Measurements from ENCODE around the gene PDPK1.
"Not testable (repeated sequence)": the region's sequence is repeated elsewhere in the genome, so short reads cannot be mapped to it uniquely, and the experiment has no call there.

Gene PDPK1

GRCh38 chr16:2523801-2524231 lies 14.0 kb upstream of the PDPK1 start:
- DNase-seq (ENCODE audit: low read depth in 3 of 3, low spot score in 1 of 3): no peak

DNA sequence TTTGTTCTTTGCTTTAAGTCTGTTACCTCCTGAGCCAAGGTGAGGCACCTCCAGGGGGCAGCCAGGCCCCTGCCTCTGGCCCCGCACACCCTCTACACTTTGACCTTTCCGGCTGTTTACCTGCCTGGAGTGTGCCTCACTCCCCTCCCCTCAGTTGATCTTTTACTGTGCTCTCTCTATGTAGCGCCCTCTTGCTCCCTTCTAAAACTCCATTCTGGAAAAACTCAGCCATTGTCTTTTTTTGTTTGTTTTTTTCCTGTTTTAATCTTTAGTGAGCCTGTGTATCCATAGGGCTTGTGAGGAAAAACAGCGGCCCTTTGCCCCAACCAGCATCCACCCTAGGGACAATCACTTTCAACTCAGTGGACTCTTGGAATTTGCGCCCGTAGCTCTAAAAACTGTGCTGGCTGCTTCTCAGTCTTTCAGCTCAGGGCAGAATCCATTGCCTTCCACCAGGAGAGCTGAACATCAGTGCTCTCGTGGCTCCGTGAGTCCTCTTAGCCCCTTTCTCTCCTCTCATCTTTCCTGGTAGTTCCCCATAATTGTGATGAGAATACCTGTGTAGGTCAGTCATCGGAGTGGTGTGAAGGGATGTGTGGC lies 13.4 kb upstream of the PDPK1 start:
- no peak for DNase-seq (ENCODE audit: low read depth in 3 of 3, low spot score in 1 of 3)

- DNase-seq (ENCODE audit: low read depth in 3 of 3, low spot score in 1 of 3): no peak
Observed at GRCh38 chr16:2526135-2526534, 11.7 kb upstream of the PDPK1 start.

GRCh38 chr16:2527071-2527783 lies 10.6 kb upstream of the PDPK1 start:
- no peak for DNase-seq (ENCODE audit: low read depth in 3 of 3, low spot score in 1 of 3)

GRCh38 chr16:2527784-2528100 lies 10.1 kb upstream of the PDPK1 start:
- no peak for DNase-seq (ENCODE audit: low read depth in 3 of 3, low spot score in 1 of 3)

DNA sequence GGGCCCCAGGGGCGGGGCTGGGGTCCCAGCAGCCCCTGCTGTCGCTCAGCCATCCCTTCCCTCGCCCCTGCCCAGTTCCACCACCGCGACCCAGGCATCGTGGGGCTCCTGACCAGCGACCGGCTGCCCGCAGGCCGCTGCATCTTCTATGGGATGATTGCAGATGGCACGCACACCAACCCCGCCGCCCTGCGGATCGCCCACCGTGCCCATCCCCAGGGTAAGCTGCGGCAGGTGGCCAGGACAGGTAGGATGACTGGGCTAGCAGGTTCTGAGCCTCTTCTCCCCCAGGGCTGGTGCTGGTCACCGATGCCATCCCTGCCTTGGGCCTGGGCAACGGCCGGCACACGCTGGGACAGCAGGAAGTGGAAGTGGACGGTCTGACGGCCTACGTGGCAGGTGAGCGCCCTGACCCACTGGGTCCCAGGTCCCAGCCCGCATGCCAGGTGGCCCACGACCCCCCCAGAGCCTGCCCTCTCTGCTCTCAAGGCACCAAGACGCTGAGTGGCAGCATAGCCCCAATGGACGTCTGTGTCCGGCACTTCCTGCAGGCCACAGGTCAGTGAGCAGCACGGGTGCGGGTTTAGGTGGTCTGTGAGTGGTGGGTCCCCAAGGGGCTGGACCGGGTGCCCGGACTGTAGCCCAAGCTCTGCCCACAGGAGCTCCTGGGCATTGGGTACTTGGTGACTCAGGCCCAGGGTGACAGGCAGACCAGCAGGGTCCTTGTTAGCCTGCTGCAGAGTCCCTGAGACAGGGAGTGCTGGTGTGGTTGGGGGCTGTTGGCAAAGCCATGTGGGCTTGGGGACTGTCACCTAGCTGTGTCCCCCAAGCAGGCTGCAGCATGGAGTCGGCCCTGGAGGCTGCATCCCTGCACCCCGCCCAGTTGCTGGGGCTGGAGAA lies 9.4 kb upstream of the PDPK1 start:
- no peak for DNase-seq (ENCODE audit: low read depth in 3 of 3, low spot score in 1 of 3)

DNA sequence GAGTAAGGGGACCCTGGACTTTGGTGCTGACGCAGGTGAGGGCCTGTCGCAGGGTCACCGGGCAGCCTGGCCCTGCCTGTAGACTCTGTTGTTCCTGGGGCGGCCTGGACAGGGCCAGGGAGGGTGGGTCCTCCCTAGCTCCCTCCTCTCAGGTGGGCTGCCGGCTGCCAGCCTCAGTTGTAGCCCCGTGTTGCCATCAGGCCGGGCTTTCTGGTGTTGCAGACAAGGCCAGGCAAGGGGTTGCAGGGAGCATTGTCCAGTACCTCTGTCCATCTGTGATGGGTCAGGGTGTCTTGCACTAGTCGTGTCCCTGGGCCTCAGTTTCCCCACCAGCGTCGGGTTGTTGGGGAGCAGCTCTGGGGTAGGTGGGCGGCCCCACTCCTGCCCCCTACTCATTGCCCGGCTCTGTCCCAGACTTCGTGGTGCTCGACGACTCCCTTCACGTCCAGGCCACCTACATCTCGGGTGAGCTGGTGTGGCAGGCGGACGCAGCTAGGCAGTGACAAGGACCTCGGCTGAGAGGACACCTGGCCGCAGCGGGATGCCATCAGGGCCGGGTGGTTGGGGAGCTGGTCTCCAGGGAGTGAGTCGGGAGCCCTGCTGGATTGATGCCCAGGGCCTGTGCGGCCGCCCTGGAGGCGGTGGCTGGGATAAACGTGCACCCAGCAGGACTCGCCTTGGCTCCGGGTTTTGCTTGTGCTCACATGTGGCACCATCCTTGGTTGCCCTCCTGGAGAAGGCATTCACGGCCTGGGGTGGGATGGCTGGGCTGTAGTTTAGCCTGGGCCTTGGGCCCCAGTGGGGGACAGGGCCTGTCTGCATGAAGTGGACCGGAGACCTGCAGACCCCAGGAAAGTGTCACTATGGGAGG lies 8.5 kb upstream of the PDPK1 start:
- DNase-seq (ENCODE audit: low read depth in 3 of 3, low spot score in 1 of 3): no peak

- no peak for DNase-seq (ENCODE audit: low read depth in 3 of 3, low spot score in 1 of 3)
Observed at GRCh38 chr16:2529961-2530628, 7.7 kb upstream of the PDPK1 start.

DNA sequence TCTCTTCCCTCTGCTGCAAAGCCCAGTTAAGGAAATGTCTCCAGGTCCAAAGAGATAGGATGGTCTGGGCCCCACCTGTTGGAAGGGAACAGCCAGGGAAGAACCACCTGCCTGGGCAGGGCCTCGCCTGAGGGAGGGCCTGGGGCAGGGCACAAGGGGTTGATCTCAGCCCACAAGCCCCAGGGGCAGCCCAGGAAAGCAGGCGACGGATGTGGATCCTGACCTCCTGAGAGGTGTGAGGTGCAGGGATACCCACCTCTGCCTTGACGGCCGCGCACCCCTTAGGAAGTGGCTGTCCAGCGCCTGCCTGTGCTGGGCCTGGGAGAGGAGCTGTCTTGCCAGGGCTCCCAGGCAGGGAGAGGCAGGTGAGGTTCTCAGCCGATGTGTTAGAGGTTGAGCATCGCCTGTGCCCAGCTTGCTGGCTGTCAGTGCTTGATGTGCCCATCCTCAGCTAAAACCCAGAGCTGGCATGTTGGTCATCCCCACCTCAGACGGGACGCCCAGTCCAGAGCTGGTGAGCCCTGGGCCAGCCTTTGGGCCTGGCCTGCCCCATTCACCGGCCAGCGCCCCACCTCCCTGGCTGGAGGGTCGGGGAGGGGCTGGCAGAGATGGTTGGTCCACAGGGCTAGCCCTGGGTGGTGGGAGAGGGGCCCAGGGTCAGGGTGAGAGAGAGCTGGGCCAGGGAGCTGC lies 7.0 kb upstream of the PDPK1 start:
- no peak for DNase-seq (ENCODE audit: low read depth in 3 of 3, low spot score in 1 of 3)

DNA sequence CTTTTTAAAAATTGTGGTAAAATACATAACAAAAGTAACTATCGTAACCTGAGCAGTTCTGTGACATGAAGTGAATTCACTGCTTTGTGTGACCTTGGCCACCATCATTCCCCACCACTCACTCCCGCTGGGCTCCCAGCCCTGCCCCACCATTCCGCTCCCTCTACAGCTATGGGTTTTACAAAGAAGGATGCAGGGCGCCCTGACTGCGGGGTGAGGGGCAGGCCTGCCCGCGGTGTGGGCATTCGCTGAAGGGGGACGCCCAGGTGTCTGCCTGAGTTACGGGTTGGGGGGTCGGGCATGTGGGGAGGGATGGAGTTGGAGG lies 6.5 kb upstream of the PDPK1 start, which contains the start of gene CEMP1:
CEMP1 (minus strand) TSS at position 38 of the 325 bp plus-strand sequence. CDS start 335 bp downstream, outside the sequence.
- DNase-seq (ENCODE audit: low read depth in 3 of 3, low spot score in 1 of 3): no peak

GRCh38 chr16:2531696-2532493 lies 5.9 kb upstream of the PDPK1 start:
- DNase-seq (ENCODE audit: low read depth in 3 of 3, low spot score in 1 of 3): peak; percentile 90 to 93 (median 92)

GRCh38 chr16:2532494-2533141 lies 5.2 kb upstream of the PDPK1 start:
- peak in 1 of 3 donors; percentile 30 for DNase-seq (ENCODE audit: low read depth in 3 of 3, low spot score in 1 of 3)

- DNase-seq (ENCODE audit: low read depth in 3 of 3, low spot score in 1 of 3): not testable (repeated sequence)
Observed at GRCh38 chr16:2533142-2533755, 4.6 kb upstream of the PDPK1 start.

GRCh38 chr16:2533912-2534311 lies 3.9 kb upstream of the PDPK1 start:
- DNase-seq (ENCODE audit: low read depth in 3 of 3, low spot score in 1 of 3): no peak

DNA sequence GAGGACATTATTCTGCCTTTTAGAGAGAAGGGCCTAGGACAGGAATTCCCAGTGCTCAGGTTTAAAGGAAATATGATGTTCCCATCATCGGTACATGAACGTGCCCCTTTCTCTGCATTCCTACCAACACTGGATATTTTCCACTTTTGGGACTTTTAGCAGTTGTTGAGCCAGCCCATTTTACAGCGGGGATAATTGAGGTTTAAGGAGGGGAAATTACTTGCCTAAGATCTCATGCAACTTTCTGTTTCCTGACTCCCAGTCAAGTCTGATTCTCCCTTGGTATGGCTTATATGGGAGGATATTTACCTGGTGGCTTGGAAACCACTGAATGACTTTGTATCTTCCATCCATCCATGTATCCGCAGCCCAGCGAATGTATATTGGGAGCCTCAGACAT lies 3.5 kb upstream of the PDPK1 start:
- not testable (repeated sequence) for DNase-seq (ENCODE audit: low read depth in 3 of 3, low spot score in 1 of 3)

DNA sequence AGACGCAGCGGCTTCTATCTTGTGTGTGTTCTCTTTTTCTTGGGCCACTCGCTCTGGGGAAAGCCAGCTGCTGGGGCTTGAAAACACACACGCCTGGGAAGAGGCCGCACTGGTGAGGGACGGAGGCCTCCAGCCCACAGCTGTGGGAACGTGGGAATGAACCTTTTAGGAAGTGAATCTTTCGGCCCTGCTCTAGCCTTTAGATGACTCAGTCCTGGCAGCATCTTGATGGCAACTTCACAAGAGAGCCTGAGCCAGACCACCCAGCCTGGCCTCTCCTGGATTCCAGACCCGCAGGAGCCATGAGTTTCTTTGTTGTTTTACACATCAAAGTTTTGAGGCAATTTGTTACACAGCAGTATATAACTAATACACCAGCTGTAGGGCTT lies 2.2 kb upstream of the PDPK1 start:
- no peak for DNase-seq (ENCODE audit: low read depth in 3 of 3, low spot score in 1 of 3)

DNA sequence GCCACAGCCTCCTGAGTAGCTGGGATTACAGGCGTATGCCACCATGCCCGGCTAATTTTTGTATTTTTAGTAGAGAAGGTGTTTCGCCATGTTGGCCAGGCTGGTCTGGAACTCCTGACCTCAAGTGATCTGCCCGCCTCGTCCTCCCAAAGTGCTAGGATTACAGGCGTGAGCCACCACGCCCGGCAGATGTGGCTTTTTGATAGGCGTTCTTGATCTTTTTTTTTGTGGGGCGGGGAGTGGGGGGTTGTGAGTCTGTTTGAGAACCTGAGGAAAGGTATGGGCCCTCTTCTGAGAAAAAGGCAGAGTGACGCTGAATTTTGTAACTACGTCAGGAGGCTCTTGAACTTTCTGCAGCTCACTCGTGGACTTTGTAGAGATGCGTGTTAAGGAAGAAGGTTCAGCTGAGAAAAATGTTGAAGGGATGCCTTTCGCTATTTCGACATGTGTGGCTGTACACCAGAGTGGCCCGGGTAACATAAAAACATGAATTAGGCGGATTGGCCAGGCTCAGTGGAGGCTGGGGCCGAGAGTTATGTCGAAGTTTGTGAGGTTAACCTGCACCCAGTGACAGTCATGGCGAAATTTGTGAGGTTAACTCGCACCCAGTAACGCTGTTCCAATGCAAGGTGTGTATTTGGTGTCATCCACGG lies 1.5 kb downstream of the PDPK1 start:
- DNase-seq (ENCODE audit: low read depth in 3 of 3, low spot score in 1 of 3): not testable (repeated sequence)

Measured in stimulated activated CD4-positive, alpha-beta T cell treated with anti-CD3 and anti-CD28 coated beads, TNF-alpha, amount 100 ng/mL, for 1 hour (primary cell).